ENCODE results near the gene SLC38A3. TPM values are rescaled to one million over a fixed set of nuclear protein-coding genes. Genes with fewer than 3 reads are reported as not detected.
A peak's percentile ranks its signal among the peaks of the same experiment; 100 is the strongest.

SLC38A3 gene
- total RNA-seq, 1 donor from 2014 or later = 0.17 TPM

DNA sequence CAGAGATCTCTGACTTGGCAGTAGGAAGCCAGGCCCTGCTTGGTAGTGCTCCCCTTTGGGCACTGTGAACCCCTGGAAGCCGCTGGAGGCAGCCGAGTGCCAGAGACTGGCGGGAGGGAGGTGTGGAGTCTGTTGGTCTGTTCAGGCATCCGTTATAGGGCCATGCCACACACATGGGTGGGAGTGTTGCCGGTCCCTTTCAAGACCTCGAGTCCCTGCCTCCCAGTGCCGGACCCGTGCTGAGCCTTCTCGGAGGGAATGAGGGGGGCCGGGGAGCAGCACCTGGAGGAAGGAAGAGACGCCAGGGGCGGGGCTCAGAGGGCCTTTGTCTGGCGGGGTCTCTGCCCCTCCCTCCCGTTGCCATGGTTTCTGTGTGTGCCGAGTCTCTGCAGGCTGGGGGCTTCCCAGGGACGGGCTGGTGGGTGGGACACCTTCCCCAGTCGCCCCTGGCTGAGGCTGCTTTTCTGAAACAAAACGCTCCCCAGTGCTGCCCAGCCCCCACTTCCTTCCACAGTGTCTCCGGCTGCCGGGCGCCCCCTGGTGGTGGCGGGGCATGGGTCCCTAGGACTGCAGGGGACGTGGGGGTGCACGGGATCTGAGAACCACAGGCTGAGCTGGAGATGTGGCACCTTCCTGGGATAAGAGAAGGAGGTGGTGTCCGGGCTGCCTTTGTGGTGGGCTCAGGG is 40.9 kb downstream of the SLC38A3 start:
- Histone ChIP-seq H3K4me2 (peak overlapping the region; percentile 48), H3K9me3 (ENCODE audit: low read depth) (no peaks in the 10 kb centered on the region), H3K36me3 (no peaks in the 10 kb centered on the region), H3K4me3 (peak overlapping the region; percentile 2), H3K79me2 (ENCODE audit: low read depth) (peaks cover 100% of the 10 kb centered on the region), H3F3A (ENCODE audit: low read depth) (peaks cover 29% of the 10 kb centered on the region), H3K4me1 (peaks cover 46% of the 10 kb centered on the region), H3K27ac (peak overlapping the region; percentile 92), H2AFZ (replicated peaks) (no peak overlapping the region), H3K27me3 (no peaks in the 10 kb centered on the region), H3K9ac (no peak overlapping the region), H4K20me1 (ENCODE audit: low read depth) (peaks cover 80% of the 10 kb centered on the region)
- Mint-ChIP-seq H3K4me1 (peaks cover 66% of the 10 kb centered on the region), H3K27ac (peak overlapping the region; percentile 91), H3K36me3 (peaks cover 13% of the 10 kb centered on the region), H3K27me3 (ENCODE audit: insufficient read depth, low read depth) (peaks cover 7% of the 10 kb centered on the region), H3K4me3 (peak overlapping the region; percentile 50), H3K9me3 (no peaks in the 10 kb centered on the region)
- peak; percentile 96 for DNase-seq (ENCODE audit: low spot score)
- TF ChIP-seq EZH2 (IDR thresholded peaks at IDR 0.05) (no peak), EZH2phosphoT487 (IDR thresholded peaks at IDR 0.05) (no peak)
- TF ChIP-seq, protein P1, sequence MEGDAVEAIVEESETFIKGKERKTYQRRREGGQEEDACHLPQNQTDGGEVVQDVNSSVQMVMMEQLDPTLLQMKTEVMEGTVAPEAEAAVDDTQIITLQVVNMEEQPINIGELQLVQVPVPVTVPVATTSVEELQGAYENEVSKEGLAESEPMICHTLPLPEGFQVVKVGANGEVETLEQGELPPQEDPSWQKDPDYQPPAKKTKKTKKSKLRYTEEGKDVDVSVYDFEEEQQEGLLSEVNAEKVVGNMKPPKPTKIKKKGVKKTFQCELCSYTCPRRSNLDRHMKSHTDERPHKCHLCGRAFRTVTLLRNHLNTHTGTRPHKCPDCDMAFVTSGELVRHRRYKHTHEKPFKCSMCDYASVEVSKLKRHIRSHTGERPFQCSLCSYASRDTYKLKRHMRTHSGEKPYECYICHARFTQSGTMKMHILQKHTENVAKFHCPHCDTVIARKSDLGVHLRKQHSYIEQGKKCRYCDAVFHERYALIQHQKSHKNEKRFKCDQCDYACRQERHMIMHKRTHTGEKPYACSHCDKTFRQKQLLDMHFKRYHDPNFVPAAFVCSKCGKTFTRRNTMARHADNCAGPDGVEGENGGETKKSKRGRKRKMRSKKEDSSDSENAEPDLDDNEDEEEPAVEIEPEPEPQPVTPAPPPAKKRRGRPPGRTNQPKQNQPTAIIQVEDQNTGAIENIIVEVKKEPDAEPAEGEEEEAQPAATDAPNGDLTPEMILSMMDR (IDR thresholded peaks at IDR 0.05) = peak; percentile 99

DNA sequence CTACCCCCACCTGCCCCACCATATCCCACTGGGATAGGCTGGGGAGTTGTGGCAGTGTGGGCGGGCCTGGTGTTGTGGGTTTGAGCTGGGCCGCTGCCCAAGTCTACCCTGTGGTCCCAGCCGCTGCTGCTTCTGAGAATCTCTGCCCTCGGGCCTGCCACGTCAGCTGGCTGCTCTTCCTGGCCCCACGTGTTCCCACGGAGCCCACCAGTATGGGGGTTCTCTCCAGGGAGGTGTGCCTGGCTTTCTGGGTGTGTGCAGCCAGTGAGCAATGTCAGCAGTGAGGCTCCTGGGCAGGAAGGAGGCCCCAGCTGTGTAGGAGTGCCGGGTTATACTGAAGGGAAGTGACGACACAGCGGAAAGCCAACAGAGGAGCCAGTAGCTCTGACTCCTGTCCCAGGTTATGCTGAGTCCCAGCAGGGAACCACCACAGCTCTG is 41.5 kb downstream of the SLC38A3 start:
- peak overlapping the region; percentile 91 for H3K27ac Mint-ChIP-seq
- H3K27me3 ChIP-seq = no peaks in the 10 kb centered on the region
- H3K4me1 Mint-ChIP-seq = peaks cover 65% of the 10 kb centered on the region
- peaks cover 5% of the 10 kb centered on the region for H3K27me3 Mint-ChIP-seq (ENCODE audit: insufficient read depth, low read depth)
- H2AFZ ChIP-seq (replicated peaks) = no peak overlapping the region
- no peak overlapping the region for H3K4me3 ChIP-seq
- H3K36me3 Mint-ChIP-seq = peaks cover 15% of the 10 kb centered on the region
- H3K27ac ChIP-seq = peak overlapping the region; percentile 57
- H4K20me1 ChIP-seq (ENCODE audit: low read depth) = peaks cover 82% of the 10 kb centered on the region
- TF ChIP-seq EZH2phosphoT487 (IDR thresholded peaks at IDR 0.05) (no peak), EZH2 (IDR thresholded peaks at IDR 0.05) (no peak)
- TF ChIP-seq, protein P1 (IDR thresholded peaks at IDR 0.05) = no peak
- peaks cover 25% of the 10 kb centered on the region for H3F3A ChIP-seq (ENCODE audit: low read depth)
- peaks cover 42% of the 10 kb centered on the region for H3K4me1 ChIP-seq
- H3K4me3 Mint-ChIP-seq = peak overlapping the region; percentile 60
- no peak overlapping the region for H3K9ac ChIP-seq
- peaks cover 100% of the 10 kb centered on the region for H3K79me2 ChIP-seq (ENCODE audit: low read depth)
- peak overlapping the region; percentile 48 for H3K4me2 ChIP-seq
- no peaks in the 10 kb centered on the region for H3K36me3 ChIP-seq
- DNase-seq (ENCODE audit: low spot score) = peak; percentile 47
- H3K9me3 Mint-ChIP-seq = no peaks in the 10 kb centered on the region
- no peaks in the 10 kb centered on the region for H3K9me3 ChIP-seq (ENCODE audit: low read depth)

DNA sequence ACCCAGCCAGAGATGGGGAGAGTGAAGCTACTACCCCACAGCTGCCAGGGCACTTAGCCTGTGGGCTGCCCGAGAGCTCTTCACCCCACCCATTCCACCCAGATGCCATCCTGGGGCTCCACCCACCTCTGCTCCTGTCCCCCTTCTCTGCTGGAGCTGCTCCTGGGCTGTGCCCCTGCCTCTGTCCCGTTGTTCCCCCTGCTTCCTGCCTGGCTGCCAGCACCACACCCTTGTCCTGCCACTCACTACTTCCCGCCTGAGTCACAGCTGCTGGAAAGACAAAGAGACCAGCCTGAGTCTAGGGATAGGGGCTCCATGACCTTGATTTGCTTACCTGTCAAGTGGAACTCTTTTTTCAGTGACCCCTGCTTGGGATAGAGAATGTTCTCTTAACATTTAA is 43.3 kb downstream of the SLC38A3 start:
- H3K27me3 ChIP-seq = no peaks in the 10 kb centered on the region
- H3K36me3 ChIP-seq = no peaks in the 10 kb centered on the region
- H3K4me1 Mint-ChIP-seq = peaks cover 54% of the 10 kb centered on the region
- peaks cover 88% of the 10 kb centered on the region for H4K20me1 ChIP-seq (ENCODE audit: low read depth)
- H3K79me2 ChIP-seq (ENCODE audit: low read depth) = peaks cover 99% of the 10 kb centered on the region
- no peak overlapping the region for H3K4me3 ChIP-seq
- no peak overlapping the region for H3K4me2 ChIP-seq
- no peak overlapping the region for H2AFZ ChIP-seq (replicated peaks)
- H3F3A ChIP-seq (ENCODE audit: low read depth) = peaks cover 23% of the 10 kb centered on the region
- H3K27ac Mint-ChIP-seq = peak overlapping the region; percentile 91
- no peak overlapping the region for H3K9ac ChIP-seq
- TF ChIP-seq EZH2 (IDR thresholded peaks at IDR 0.05) (no peak), EZH2phosphoT487 (IDR thresholded peaks at IDR 0.05) (no peak)
- TF ChIP-seq, protein P1 (IDR thresholded peaks at IDR 0.05) = no peak
- H3K9me3 Mint-ChIP-seq = no peaks in the 10 kb centered on the region
- H3K36me3 Mint-ChIP-seq = peaks cover 14% of the 10 kb centered on the region
- H3K27ac ChIP-seq = no peak overlapping the region
- H3K27me3 Mint-ChIP-seq (ENCODE audit: insufficient read depth, low read depth) = peaks cover 5% of the 10 kb centered on the region
- no peaks in the 10 kb centered on the region for H3K9me3 ChIP-seq (ENCODE audit: low read depth)
- DNase-seq (ENCODE audit: low spot score) = no peak
- H3K4me3 Mint-ChIP-seq = peak overlapping the region; percentile 64
- peaks cover 24% of the 10 kb centered on the region for H3K4me1 ChIP-seq

Data from neural progenitor cell (in vitro differentiated cells).